ENCODE data around the gene XAB2. TPM values are rescaled to one million over a fixed set of nuclear protein-coding genes. Genes with fewer than 3 reads are reported as not detected.

Gene XAB2
- total and polyA plus RNA-seq, 2 donors (not counting 3 experiments of a cell fraction or from before 2014, with no cell fraction given), result 37.3 to 47.6 TPM

DNA sequence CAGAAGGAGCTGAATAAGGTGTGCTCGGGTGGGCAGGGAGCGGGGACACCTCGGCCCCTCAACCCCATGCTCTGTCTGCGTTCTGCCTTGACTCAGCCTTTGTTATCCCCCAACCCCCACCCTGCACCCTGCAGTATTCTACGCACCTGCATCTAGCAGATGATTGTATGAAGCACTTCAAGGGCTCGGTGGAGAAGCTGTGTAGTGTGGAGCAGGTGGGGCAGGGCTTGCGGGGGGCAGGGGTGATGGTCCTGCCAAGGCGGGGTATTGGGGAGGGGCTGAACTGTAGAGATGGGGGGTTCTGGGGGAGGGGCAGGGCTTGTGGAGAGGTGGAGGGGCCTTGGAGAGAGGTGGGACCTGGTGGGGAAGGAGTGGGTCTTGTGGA is 13.7 kb upstream of the XAB2 start:
- H3K36me3 ChIP-seq (ENCODE audit: control insufficient read depth in 2 of 2, extremely low read depth in 1 of 2, insufficient read depth in 2 of 2, low read length in 2 of 2), result no peaks in the 10 kb centered on the region
- H4K20me1 ChIP-seq (replicated peaks; ENCODE audit: control insufficient read depth, extremely low read depth, insufficient read depth, low read length), result no peaks in the 10 kb centered on the region
- no peak for FAIRE-seq
- no peaks in the 10 kb centered on the region for H3K4me1 ChIP-seq (ENCODE audit: control insufficient read depth, extremely low read depth, insufficient read depth, low read length)
- no peaks in the 10 kb centered on the region for H3K79me2 ChIP-seq (ENCODE audit: control insufficient read depth, insufficient read depth, low read length)
- no peak overlapping the region for H3K4me2 ChIP-seq (ENCODE audit: insufficient read depth, low read length)
- no peak overlapping the region for H3K9ac ChIP-seq (replicated peaks; ENCODE audit: extremely low read depth, insufficient read depth, low read length)
- DNase-seq (ENCODE audit: low read depth, low spot score), result no peak
- ChIA-PET POLR2A (no interaction called here), CTCF (no interaction called here)
- intact Hi-C loops (cut with micrococcal nuclease) (no loop called here), dilution Hi-C loops (cut with MboI; ENCODE audit: extremely low pct_ligation_motif_present, low sequenced_read_pairs) (no loop called here)
- no peak overlapping the region for H3K27ac ChIP-seq (ENCODE audit: insufficient read depth, low read depth, low read length)
- H3K4me3 ChIP-seq (replicated peaks in 1 of 3; ENCODE audit: insufficient read depth in 1 of 3, low read depth in 1 of 3, low read length in 3 of 3), result no peak overlapping the region
- no peaks in the 10 kb centered on the region for H3K9me1 ChIP-seq (replicated peaks; ENCODE audit: control insufficient read depth, extremely low read depth, insufficient read depth, low read length)
- no peaks in the 10 kb centered on the region for H3K27me3 ChIP-seq (ENCODE audit: control insufficient read depth in 2 of 2, insufficient read depth in 2 of 2, low read length in 2 of 2)
- TF ChIP-seq FOS (IDR thresholded peaks at IDR 0.05; ENCODE audit: borderline replicate concordance, insufficient read depth, low read length) (no peak), POLR2A (IDR thresholded peaks at IDR 0.05; ENCODE audit: low read depth, low read length) (no peak), POLR2AphosphoS5 (IDR thresholded peaks at IDR 0.05; ENCODE audit: insufficient read depth, low read depth, low read length) (no peak), MYC (IDR thresholded peaks at IDR 0.05; ENCODE audit: low read depth, low read length) (no peak), GATA2 (IDR thresholded peaks at IDR 0.05; ENCODE audit: insufficient read depth, insufficient read length, low read depth, low read length) (no peak), JUN (IDR thresholded peaks at IDR 0.05; ENCODE audit: borderline replicate concordance, insufficient read depth, insufficient read length, low read depth) (no peak), EZH2 (IDR thresholded peaks at IDR 0.05; ENCODE audit: borderline replicate concordance, low read depth, low read length, severe bottlenecking) (no peak)
- TF ChIP-seq, protein P1, sequence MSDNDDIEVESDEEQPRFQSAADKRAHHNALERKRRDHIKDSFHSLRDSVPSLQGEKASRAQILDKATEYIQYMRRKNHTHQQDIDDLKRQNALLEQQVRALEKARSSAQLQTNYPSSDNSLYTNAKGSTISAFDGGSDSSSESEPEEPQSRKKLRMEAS (IDR thresholded peaks at IDR 0.05; ENCODE audit: insufficient read depth, insufficient read length), result no peak
- TF ChIP-seq, protein P2, sequence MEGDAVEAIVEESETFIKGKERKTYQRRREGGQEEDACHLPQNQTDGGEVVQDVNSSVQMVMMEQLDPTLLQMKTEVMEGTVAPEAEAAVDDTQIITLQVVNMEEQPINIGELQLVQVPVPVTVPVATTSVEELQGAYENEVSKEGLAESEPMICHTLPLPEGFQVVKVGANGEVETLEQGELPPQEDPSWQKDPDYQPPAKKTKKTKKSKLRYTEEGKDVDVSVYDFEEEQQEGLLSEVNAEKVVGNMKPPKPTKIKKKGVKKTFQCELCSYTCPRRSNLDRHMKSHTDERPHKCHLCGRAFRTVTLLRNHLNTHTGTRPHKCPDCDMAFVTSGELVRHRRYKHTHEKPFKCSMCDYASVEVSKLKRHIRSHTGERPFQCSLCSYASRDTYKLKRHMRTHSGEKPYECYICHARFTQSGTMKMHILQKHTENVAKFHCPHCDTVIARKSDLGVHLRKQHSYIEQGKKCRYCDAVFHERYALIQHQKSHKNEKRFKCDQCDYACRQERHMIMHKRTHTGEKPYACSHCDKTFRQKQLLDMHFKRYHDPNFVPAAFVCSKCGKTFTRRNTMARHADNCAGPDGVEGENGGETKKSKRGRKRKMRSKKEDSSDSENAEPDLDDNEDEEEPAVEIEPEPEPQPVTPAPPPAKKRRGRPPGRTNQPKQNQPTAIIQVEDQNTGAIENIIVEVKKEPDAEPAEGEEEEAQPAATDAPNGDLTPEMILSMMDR (IDR thresholded peaks at IDR 0.05; ENCODE audit: extremely low read depth in 1 of 2, insufficient read depth in 1 of 2, low read depth in 1 of 2, low read length in 2 of 2), result no peak
- no TSS peak for BruUV-seq (replicated peaks)
- H2AFZ ChIP-seq (ENCODE audit: low read depth, low read length), result no peak overlapping the region
- no peaks in the 10 kb centered on the region for H3K9me3 ChIP-seq (replicated peaks; ENCODE audit: control insufficient read depth, insufficient read depth, low read length)

Data from endothelial cell of umbilical vein (primary cell).